HG03060 (cell line): ENCODE results near the gene PTK6.
"Not testable (repeated sequence)": the region's sequence is repeated elsewhere in the genome, so short reads cannot be mapped to it uniquely, and the experiment has no call there.

Experiments used
- ATAC-seq: cut with Tn5 transposase; IDR thresholded peaks from one replicate; pipeline ENCODE4 v1.9.1; 2021; ENCODE audit warnings: low read depth, moderate number of reproducible peaks; ENCODE audit not compliant: unreplicated experiment

The PTK6 gene

DNA sequence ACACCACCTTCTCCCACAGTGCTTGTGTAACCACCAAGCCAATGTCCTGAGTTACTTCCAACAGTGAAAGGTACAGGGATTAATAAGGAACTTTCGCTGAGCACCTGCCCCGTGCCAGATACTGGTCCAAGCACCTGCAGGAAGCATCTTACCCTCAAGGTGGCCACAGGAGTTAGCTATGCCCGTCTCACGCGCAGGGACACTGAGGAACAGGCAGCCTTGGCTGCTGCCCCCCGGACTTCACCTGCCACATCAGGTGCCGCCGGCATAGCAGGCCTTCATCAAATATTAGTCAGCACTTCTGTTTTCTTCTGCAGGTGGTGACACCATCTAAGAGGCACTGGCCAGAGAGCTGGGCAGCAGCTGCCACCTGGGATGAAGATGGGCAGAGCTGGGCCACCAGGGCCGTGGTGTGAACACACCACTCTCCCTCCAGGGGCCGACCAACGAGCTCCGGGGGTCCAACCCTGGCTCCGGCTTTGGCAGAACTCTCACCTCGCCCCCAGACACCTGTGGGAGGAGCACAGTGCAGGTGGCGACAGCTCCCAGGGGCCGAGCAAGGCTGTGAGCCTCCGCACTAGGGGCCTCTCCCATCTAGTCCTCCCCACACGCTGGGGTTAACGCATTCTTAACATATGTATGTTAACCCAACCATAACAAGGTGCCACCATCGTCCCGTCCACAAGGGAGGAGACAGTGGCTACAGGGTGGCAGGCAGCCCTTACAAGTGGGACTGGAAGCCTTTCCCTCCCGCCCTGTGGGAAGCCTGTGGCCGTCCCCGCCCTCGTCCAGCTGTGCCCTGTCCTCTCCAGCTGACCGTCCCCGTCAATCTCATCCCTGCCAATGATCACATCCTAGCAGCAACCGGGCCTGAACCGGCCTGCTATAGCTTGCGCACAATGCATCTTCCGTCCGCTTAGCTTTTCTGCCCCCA lies 19.5 kb downstream of the PTK6 start:
- ATAC-seq: no peak

DNA sequence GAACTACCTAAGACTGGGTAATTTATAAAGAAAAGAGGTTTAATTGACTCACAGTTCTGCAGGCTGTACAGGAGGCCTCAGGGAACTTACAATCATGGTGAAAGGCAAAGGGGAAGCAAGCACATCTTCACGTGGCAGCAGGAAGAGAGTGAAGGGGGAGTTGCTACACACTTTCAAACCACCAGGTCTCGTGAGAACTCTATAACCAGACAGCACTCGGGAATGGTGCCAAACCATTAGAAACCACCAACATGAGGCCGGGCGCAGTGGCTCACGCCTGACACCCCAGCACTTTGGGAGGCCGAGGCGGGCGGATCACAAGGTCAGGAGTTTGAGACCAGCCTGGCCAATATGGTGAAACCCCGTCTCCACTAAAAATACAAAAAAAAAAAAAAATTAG lies 22.7 kb downstream of the PTK6 start:
- not testable (repeated sequence) for ATAC-seq

GRCh38 chr20:63513207-63513606 lies 24.0 kb downstream of the PTK6 start:
- ATAC-seq: no peak

DNA sequence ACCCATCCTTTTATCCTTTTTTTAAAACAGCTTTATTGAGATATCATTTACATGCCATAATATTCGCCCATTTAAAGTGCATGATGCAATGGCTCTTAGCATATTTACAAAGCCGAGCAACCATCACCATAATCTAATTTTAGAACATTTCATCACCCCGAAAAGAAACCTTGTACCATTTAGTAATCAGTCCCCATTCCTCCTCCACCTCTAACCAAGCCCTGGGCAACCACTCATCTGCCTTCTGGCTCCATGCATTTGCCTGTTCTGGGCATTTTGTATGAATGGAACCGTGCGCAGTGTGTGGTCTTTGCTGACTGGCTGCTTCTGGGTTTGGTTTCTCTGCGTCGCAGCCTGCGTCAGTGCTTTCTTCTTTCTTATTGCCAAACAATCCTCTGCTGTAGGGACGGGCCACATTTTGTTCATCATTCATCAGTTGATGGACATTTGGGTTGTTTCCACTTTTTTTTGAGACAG lies 28.1 kb downstream of the PTK6 start:
- no peak for ATAC-seq

- ATAC-seq: no peak
These were observed 29.0 kb downstream of the PTK6 start for GRCh38 chr20:63508072-63508768.

DNA sequence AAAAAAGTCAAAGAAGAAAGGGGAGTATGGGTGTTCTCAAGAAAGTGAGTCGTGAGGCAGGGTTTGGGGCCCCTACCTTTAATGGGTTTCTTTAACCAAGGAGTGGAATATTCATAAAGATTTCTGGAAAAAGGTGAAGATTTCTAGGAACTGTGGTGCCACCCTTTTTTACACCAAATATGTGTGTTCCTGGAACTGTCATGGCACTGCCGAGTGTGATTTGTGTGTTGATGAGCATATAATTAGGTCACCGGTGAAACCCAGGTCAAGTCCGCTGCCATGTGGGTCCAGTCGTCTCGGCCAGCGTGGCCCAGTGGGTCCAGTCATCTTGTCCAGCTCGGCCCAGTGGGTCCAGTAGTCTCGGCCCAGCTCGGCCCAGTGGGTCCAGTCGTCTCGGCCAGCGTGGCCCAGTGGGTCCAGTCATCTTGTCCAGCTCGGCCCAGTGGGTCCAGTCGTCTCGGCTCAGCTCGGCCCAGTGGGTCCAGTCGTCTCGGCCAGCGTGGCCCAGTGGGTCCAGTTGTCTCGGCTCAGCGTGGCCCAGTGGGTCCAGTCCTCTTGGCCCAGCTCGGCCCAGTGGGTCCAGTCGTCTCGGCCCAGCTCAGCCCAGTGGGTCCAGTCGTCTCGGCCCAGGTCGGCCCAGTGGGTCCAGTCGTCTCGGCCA lies 30.0 kb downstream of the PTK6 start:
- ATAC-seq: no peak

DNA sequence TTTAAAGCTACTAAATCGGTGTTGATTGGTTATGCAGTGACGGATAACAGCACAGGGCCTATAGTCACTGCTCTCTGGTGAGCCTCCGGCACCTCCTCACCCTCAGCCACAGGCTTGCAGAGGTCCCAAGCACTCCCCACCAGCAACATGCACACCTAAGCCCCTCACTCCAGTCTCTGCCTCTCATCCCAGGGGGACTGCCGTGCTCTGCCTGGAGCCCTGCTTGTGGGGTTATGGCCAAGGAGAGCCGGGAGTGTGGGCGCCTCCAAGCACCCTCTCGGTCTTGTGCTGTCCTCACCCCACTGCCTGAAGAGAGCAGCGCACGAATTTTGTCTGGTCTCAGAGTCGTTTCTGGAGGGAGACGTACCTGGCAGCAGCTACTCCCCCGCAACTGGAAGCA lies 31.5 kb downstream of the PTK6 start:
- ATAC-seq: no peak

DNA sequence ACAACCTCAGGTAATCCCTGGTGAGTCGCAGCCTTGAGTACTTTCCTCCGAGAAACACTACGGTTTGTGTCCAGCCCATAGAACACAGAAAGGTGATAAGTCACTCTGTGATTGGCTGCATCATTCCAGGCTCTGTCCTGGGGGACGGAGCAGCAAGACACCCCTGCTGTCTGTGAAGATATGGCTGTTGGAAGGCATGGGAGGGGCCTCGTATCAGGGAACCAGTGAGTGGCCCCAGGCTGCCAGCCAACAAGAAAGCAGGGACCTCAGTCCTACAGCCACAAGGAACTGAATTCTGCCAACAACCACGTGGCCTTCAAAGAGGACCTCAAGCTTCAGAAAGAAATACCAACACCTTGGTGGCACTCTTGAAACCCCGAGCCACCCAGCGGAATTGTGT lies 31.9 kb downstream of the PTK6 start:
- ATAC-seq: no peak

GRCh38 chr20:63504642-63505041 lies 32.5 kb downstream of the PTK6 start:
- no peak for ATAC-seq

GRCh38 chr20:63503524-63503923 lies 33.7 kb downstream of the PTK6 start:
- ATAC-seq: no peak

- ATAC-seq: no peak
These were observed 34.5 kb downstream of the PTK6 start for GRCh38 chr20:63502671-63503172.

- no peak for ATAC-seq
These were observed 35.1 kb downstream of the PTK6 start for GRCh38 chr20:63501818-63502670.

- no peak for ATAC-seq
These were observed 36.0 kb downstream of the PTK6 start for GRCh38 chr20:63500902-63501817.

DNA sequence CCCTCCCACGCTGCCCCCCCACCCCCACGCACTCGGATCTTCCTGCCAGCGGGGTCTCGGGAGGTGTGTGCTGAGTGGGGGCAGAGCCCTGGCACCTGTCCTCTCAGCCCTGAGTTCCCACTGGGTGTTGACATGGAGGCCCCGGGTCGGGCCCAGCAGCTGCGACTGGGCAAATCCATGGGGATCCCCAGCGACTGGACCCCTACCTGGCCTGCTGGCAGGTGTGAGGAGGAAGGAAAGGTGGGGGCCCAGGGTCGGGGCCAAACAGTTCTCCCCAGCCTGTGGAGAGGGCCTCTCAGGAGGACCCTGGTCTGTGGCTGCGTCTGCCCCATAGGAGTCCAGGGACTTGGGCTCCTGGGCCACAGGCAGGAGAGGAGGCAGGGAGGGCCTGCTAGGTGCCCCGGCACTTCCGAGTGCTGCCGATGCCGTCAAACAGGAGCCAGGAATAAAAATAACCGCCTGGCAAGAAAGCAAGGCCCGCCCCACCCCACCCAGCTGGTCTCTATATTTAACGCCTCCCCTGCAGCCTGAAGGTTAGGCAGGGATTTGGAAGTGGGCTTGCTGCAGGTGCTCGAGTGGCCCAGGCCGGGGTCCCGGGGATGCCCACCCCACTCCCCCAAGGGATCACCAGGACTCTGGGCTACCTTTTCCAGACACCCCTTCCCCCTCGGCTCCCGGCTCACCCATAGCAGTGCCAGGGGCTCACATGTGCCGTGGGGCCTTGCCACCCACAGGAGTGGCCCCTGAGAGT lies 36.9 kb downstream of the PTK6 start:
- no peak for ATAC-seq

- ATAC-seq: no peak
These were observed 37.7 kb downstream of the PTK6 start for GRCh38 chr20:63499338-63499969.

GRCh38 chr20:63498960-63499337 lies 38.2 kb downstream of the PTK6 start, which contains the start of gene EEF1A2:
Gene EEF1A2, minus strand, starts transcription at chr20:63499083. Its CDS starts 1,320 bp downstream, at chr20:63497763.
- ATAC-seq: no peak
